ENCODE data around the gene LRP8. TPM values are rescaled to one million over a fixed set of nuclear protein-coding genes. Genes with fewer than 3 reads are reported as not detected.

LRP8 gene
- total and polyA plus RNA-seq, 2 of the 13 experiments (the other 11 are each of a cell fraction or from before 2014, with no cell fraction given), result 17.3 to 17.4 TPM

DNA sequence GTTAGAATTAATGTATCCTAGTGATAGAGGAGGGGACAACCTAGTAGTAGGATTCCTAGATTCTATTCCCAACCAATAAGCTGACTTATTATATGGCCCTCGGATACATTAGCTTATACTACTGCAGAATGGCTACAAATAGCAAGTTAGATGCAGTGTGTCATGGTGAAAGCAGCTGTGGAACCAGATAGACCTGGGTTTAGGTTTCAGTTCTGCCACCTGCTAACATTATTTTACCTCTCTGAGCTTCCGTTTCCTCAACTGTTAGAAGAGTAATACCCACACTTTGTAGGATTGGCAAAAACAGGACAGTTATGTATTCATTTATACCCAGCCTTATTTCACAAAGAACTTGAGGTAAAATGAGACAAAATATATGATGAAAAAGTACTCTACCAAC lies 67.9 kb downstream of the LRP8 start:
- WGBS (ENCODE audit: low lambda C conversion rate), result 95% methylated on average over 2 of the region's 2 CpGs
- no peak for FAIRE-seq
- no peaks in the 10 kb centered on the region for H3K4me1 ChIP-seq (ENCODE audit: insufficient read depth, low read length)
- TF ChIP-seq ZMYM4 (CRISPR knock-in tag; IDR thresholded peaks at IDR 0.05) (no peak), ZNF446 (CRISPR knock-in tag; IDR thresholded peaks at IDR 0.05) (no peak), ZBTB33 (CRISPR knock-in tag; IDR thresholded peaks at IDR 0.05) (no peak), CC2D1A (CRISPR knock-in tag; IDR thresholded peaks at IDR 0.05) (no peak), ZNF639 (CRISPR knock-in tag; conservative IDR thresholded peaks at IDR 0.05) (no peak), ZNF883 (CRISPR knock-in tag; IDR thresholded peaks at IDR 0.05; ENCODE audit: not compliant biosample characterization) (no peak), ZNF263 (CRISPR knock-in tag; IDR thresholded peaks at IDR 0.05) (no peak), BORCS8-MEF2B (CRISPR knock-in tag; IDR thresholded peaks at IDR 0.05) (no peak), NFE2L2 (IDR thresholded peaks at IDR 0.05; ENCODE audit: low read length) (no peak), HMG20A (CRISPR knock-in tag; IDR thresholded peaks at IDR 0.05; ENCODE audit: borderline replicate concordance) (no peak), SRF (IDR thresholded peaks at IDR 0.05; ENCODE audit: low read depth, low read length) (no peak), E2F1 (CRISPR knock-in tag; IDR thresholded peaks at IDR 0.05) (no peak), FOXJ3 (CRISPR knock-in tag; IDR thresholded peaks at IDR 0.05; ENCODE audit: borderline replicate concordance) (no peak), RBM22 (optimal IDR thresholded peaks at IDR 0.05; ENCODE audit: low read length) (no peak), TCF7L2 (IDR thresholded peaks at IDR 0.05; ENCODE audit: low read depth, low read length) (no peak), ELK4 (CRISPR knock-in tag; IDR thresholded peaks at IDR 0.05; ENCODE audit: borderline replicate concordance) (no peak)
- TF ChIP-seq, protein P1, sequence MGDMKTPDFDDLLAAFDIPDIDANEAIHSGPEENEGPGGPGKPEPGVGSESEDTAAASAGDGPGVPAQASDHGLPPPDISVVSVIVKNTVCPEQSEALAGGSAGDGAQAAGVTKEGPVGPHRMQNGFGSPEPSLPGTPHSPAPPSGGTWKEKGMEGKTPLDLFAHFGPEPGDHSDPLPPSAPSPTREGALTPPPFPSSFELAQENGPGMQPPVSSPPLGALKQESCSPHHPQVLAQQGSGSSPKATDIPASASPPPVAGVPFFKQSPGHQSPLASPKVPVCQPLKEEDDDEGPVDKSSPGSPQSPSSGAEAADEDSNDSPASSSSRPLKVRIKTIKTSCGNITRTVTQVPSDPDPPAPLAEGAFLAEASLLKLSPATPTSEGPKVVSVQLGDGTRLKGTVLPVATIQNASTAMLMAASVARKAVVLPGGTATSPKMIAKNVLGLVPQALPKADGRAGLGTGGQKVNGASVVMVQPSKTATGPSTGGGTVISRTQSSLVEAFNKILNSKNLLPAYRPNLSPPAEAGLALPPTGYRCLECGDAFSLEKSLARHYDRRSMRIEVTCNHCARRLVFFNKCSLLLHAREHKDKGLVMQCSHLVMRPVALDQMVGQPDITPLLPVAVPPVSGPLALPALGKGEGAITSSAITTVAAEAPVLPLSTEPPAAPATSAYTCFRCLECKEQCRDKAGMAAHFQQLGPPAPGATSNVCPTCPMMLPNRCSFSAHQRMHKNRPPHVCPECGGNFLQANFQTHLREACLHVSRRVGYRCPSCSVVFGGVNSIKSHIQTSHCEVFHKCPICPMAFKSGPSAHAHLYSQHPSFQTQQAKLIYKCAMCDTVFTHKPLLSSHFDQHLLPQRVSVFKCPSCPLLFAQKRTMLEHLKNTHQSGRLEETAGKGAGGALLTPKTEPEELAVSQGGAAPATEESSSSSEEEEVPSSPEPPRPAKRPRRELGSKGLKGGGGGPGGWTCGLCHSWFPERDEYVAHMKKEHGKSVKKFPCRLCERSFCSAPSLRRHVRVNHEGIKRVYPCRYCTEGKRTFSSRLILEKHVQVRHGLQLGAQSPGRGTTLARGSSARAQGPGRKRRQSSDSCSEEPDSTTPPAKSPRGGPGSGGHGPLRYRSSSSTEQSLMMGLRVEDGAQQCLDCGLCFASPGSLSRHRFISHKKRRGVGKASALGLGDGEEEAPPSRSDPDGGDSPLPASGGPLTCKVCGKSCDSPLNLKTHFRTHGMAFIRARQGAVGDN (CRISPR knock-in tag; IDR thresholded peaks at IDR 0.05), result no peak

More for the DNA sequence above, 67.9 kb downstream of the LRP8 start:
- H2AFZ ChIP-seq (ENCODE audit: low read length), result no peak overlapping the region
- no peak overlapping the region for H3K9ac ChIP-seq (ENCODE audit: insufficient read depth, low read depth, low read length)
- intact Hi-C loops (cut with micrococcal nuclease; ENCODE audit: unreplicated experiment) (no loop called here), in situ Hi-C loops (cut with HindIII; ENCODE audit: extremely low pct_ligation_motif_present, low pct_unique_long_range_greater_than_20kb) (no loop called here)
- CTCF ChIA-PET (ENCODE audit: low intra/inter-chr PET ratio, low total read pairs), result no interaction called here
- POLR2A ChIA-PET, result no interaction called here
- no peaks in the 10 kb centered on the region for H3K79me2 ChIP-seq (ENCODE audit: insufficient read depth, low read length)
- no peaks in the 10 kb centered on the region for H3K27me3 ChIP-seq (ENCODE audit: control insufficient read depth in 1 of 2, insufficient read depth in 2 of 2, low read length in 2 of 2)
- no peaks in the 10 kb centered on the region for H4K20me1 ChIP-seq (ENCODE audit: insufficient read depth, low read length)
- H3K36me3 ChIP-seq (replicated peaks in 1 of 2; ENCODE audit: control insufficient read depth in 1 of 2, insufficient read depth in 2 of 2, low read length in 2 of 2), result peaks cover 24 to 79% of the 10 kb centered on the region in 2 experiments
- no peak overlapping the region for H3K4me2 ChIP-seq (ENCODE audit: low read depth, low read length)
- H3K4me3 ChIP-seq (replicated peaks in 1 of 3; ENCODE audit: insufficient read depth in 1 of 3, low read depth in 2 of 3, low read length in 3 of 3), result no peak overlapping the region
- BruUV-seq (replicated peaks), result no TSS peak
- H3K27ac ChIP-seq (ENCODE audit: extremely low read length, insufficient read depth, low read length), result no peak overlapping the region
- DNase-seq (ENCODE audit: low spot score), result no peak
- no peak for ATAC-seq
- no peaks in the 10 kb centered on the region for H3K9me3 ChIP-seq (ENCODE audit: low read length)
